Activated CD8-positive, alpha-beta T cell treated with anti-CD3 and anti-CD28 coated beads for 36 hours (primary cell): Measurements from ENCODE around the gene B3GNT4. TPM values are rescaled to one million over a fixed set of nuclear protein-coding genes. Genes with fewer than 3 reads are reported as not detected.

Experiments
- ATAC-seq: fragments of 200-7000 bp; cut with Tn5 transposase; one replicate; pipeline ENCODE4 v1.10.0; 2021; ENCODE audit warnings: mild to moderate bottlenecking, moderate library complexity
- CTCF ChIA-PET: fragments of 350-600 bp; sonication (Branson Sonifier 250); formaldehyde crosslinking; loops from one replicate; lab custom pipeline; 2021; ENCODE audit warnings: antibody characterized with exemption; lab: Charles Lee
- POLR2A ChIA-PET: fragments of 350-600 bp; sonication (Branson Sonifier 250); formaldehyde crosslinking; loops from one replicate; lab custom pipeline; 2021; ENCODE audit warnings: antibody characterized with exemption; lab: Charles Lee
- DNase-seq: peaks from one replicate; pipeline ENCODE4 v3.0.0-alpha.2; 2020
- H3K27ac Mint-ChIP-seq: one replicate; pipeline ENCODE4 v1.8.0; 2021; ENCODE audit warnings: mild to moderate bottlenecking, mixed read lengths
- H3K27me3 Mint-ChIP-seq: one replicate; pipeline ENCODE4 v1.8.0; 2021; ENCODE audit warnings: mixed read lengths
- H3K36me3 Mint-ChIP-seq: one replicate; pipeline ENCODE4 v1.8.0; 2021; ENCODE audit warnings: low read depth, mixed read lengths
- H3K4me1 Mint-ChIP-seq: one replicate; pipeline ENCODE4 v1.8.0; 2021; ENCODE audit warnings: low read depth, mixed read lengths
- H3K4me3 Mint-ChIP-seq: one replicate; pipeline ENCODE4 v1.8.0; 2021; ENCODE audit warnings: mild to moderate bottlenecking, moderate library complexity, mixed read lengths
- H3K9me3 Mint-ChIP-seq: one replicate; pipeline ENCODE4 v1.8.0; 2021; ENCODE audit warnings: mixed read lengths
- CTCF ChIP-seq: fragments of 200-600 bp; IDR thresholded peaks from one replicate; pipeline ENCODE4 v1.8.0; 2022; ENCODE audit warnings: antibody characterized with exemption, mild to moderate bottlenecking
- intact Hi-C: fragments of 100-400 bp; cut with micrococcal nuclease; formaldehyde crosslinking; loops from one replicate; pipeline ENCODE4 v1.10.0; 2022
- total RNA-seq, 2 experiments: library from RNA; stranded (reverse); gene quantifications; one replicate each; pipeline ENCODE4 v1.2.3, GENCODE V29; 2021

B3GNT4 gene
- total RNA-seq, 2 experiments from 2014 or later, result 3.6 to 5.1 TPM

GRCh38 chr12:122160761-122161160 lies 42.7 kb upstream of the B3GNT4 start:
- ChIA-PET CTCF (no interaction called here), POLR2A (no interaction called here)
- TF ChIP-seq CTCF, result no peak
- Mint-ChIP-seq H3K9me3 (no peaks in the 10 kb centered on the region), H3K4me3 (no peak overlapping the region), H3K4me1 (peaks cover 9% of the 10 kb centered on the region), H3K27ac (no peak overlapping the region), H3K36me3 (no peaks in the 10 kb centered on the region), H3K27me3 (no peaks in the 10 kb centered on the region)
- intact Hi-C loops, result no loop called here
- DNase-seq (no peak), ATAC-seq (no peak)

- no peak overlapping the region for H3K4me3 Mint-ChIP-seq
- H3K4me1 Mint-ChIP-seq, result peaks cover 13% of the 10 kb centered on the region
- no peaks in the 10 kb centered on the region for H3K36me3 Mint-ChIP-seq
- peak; percentile 47 for DNase-seq
- no peaks in the 10 kb centered on the region for H3K27me3 Mint-ChIP-seq
- ATAC-seq, result peak; percentile 65
- TF ChIP-seq CTCF, result no peak
- POLR2A ChIA-PET, result interaction anchor here (0.6 to 0.9 kb wide), 2 partner anchors 13 to 341 kb away, joined by 3 read pairs; no protein-coding TSS in a partner anchor
- CTCF ChIA-PET, result interaction anchor here (0.7 to 1.2 kb wide), 2 partner anchors 29 to 39 kb away, joined by 3 read pairs; no protein-coding TSS in a partner anchor
- intact Hi-C loops, result no loop called here
- H3K9me3 Mint-ChIP-seq, result no peaks in the 10 kb centered on the region
- H3K27ac Mint-ChIP-seq, result peak overlapping the region; percentile 69
Observed at GRCh38 chr12:122161682-122162081, 41.8 kb upstream of the B3GNT4 start.

- no peak overlapping the region for H3K4me3 Mint-ChIP-seq
Observed at GRCh38 chr12:122162976-122163375, 40.5 kb upstream of the B3GNT4 start.

GRCh38 chr12:122166422-122167349 lies 36.8 kb upstream of the B3GNT4 start:
- intact Hi-C loops, result no loop called here
- no peak for TF ChIP-seq CTCF
- ChIA-PET CTCF (interaction anchor here (1.0 to 1.9 kb wide), 6 partner anchors 36 to 175 kb away, joined by 3 to 6 read pairs (median 4); no protein-coding TSS in a partner anchor), POLR2A (interaction anchor here (0.6 to 2.0 kb wide), 4 partner anchors 9 to 107 kb away, joined by 3 to 5 read pairs (median 4); no protein-coding TSS in a partner anchor)
- H3K27ac Mint-ChIP-seq, result peak overlapping the region; percentile 9
- peak; percentile 74 for DNase-seq
- no peaks in the 10 kb centered on the region for H3K36me3 Mint-ChIP-seq
- H3K27me3 Mint-ChIP-seq, result peaks cover 1% of the 10 kb centered on the region
- H3K9me3 Mint-ChIP-seq, result no peaks in the 10 kb centered on the region
- ATAC-seq, result peak; percentile 79
- H3K4me1 Mint-ChIP-seq, result peaks cover 18% of the 10 kb centered on the region
- H3K4me3 Mint-ChIP-seq, result no peak overlapping the region

More at GRCh38 chr12:122162976-122163375, 40.5 kb upstream of the B3GNT4 start:
- H3K27ac Mint-ChIP-seq, result no peak overlapping the region
- CTCF ChIA-PET, result no interaction called here
- DNase-seq (no peak), ATAC-seq (no peak)
- peaks cover 20% of the 10 kb centered on the region for H3K4me1 Mint-ChIP-seq
- peaks cover 1% of the 10 kb centered on the region for H3K27me3 Mint-ChIP-seq
- intact Hi-C loops, result no loop called here
- TF ChIP-seq CTCF, result no peak
- POLR2A ChIA-PET, result no interaction called here
- no peaks in the 10 kb centered on the region for H3K36me3 Mint-ChIP-seq
- H3K9me3 Mint-ChIP-seq, result no peaks in the 10 kb centered on the region
